NCI-H2227 (cell line): ENCODE data around the gene FAM149B1.
A peak's percentile ranks its signal among the peaks of the same experiment; 100 is the strongest.
"Not testable (repeated sequence)": the region's sequence is repeated elsewhere in the genome, so short reads cannot be mapped to it uniquely, and the experiment has no call there.

Experiments used
- DNase-seq: peaks from one replicate; lab custom pipeline; 2025; ENCODE audit not compliant: unreplicated experiment; lab: John Stamatoyannopoulos, UW

The FAM149B1 gene

DNA sequence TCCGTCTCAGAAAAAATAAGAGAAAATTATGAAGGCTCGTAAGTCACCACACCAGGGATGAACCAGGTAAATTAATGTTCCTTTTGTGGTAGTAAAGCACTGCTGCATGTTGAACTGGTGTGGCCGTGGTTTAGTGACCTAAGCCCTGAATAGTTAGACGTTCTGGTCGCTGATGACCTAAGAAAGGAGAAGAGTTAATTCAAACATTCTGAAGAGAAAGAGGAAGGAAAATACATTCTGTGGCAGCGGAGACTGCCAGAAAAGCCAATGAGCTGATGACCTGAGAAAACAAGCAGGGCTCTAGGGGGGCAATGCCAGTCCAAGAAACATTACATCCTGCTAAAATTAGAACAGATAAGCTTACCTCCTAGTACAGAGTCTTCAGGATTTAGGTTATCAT, 61.6 kb downstream of the FAM149B1 start:
- no peak for DNase-seq

GRCh38 chr10:73232887-73233286, 65.0 kb downstream of the FAM149B1 start:
- peak; percentile 9 for DNase-seq

GRCh38 chr10:73233883-73234282, 66.0 kb downstream of the FAM149B1 start:
- DNase-seq, result no peak

- DNase-seq, result no peak
These were observed 66.8 kb downstream of the FAM149B1 start for GRCh38 chr10:73234695-73235094.

- no peak for DNase-seq
These were observed 71.2 kb downstream of the FAM149B1 start for GRCh38 chr10:73238990-73239566.

DNA sequence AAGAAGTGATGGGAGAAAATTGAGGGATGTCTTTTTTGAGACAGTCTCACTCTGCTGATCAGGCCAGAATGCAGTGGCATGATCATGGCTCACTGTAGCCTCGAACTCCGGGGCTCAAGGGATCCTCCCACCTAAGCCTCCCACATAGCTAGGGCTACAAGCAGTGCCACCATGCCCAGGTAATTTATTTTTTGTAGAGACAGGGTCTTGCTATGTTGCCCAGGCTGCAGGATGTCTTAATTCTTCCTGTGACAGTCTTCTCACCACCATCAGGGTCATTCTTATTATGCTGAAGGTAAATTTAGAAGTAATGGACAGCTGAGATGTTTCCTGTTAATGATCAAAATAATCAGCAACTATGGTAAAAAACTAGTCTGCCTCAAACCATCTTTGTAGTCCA, 72.0 kb downstream of the FAM149B1 start:
- DNase-seq, result no peak

GRCh38 chr10:73244866-73245477, 77.1 kb downstream of the FAM149B1 start:
- DNase-seq, result no peak

DNA sequence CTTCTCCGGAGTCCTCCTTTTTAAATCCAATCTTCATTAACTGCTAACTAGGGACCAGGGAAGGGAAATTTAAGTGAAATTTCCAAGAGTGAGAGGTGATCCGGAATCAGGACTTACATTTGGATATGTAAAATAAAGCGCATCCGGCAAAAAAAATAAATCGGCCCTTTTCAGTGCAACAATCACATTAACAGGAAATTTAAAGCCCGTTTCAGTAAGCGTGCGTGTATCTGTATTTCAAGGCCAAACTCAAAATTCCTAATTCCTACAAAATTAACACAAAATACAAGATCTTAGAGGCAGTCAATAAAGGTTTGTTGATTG, 78.4 kb downstream of the FAM149B1 start:
- no peak for DNase-seq

DNA sequence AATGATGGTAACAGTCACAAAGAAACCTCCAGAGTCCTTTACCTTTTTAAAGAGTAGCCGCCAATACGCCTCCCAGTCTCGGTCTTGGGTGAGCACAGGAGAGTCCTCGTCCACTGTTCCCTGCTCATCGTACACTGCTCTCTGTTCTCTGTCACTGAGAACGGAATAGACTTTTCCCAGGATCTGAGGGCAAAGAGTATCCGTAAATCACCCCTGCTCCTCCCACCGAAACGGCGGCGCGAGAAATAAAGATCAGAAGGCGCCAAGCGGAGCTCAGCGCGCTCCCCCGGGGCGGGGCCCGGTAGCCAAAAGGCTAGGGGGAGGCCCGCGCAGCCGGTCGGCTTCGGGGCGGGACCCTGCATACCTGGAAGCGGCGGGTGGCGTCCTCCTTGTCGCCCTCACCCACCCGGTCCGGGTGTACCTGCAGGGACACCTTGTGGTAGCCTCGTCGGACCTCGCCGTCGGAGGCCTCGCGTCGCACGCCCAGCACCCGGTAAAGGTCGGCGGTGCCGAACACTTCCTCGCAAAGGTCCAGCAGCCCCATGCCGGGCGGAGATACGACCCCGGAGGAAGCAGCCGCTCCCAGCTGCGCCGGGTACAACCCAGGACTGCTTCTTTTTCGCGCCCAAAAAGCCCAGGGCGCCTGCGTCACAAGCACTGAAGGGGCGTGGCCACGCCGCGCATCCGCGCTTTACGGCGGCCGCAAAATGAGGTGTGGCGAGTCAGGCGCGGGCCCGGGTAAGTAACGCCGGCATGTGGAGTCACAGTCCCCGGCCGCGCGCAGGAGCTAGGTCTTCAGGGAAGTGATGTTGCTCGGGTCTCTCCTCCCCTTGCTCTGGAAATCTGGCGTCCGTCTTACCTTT, 79.0 kb downstream of the FAM149B1 start, which contains the start of gene DNAJC9:
TSS of gene DNAJC9 (minus strand) at position 610 of the 863 bp plus-strand sequence. CDS start at position 544, 66 bp downstream.
- DNase-seq, result peak; percentile 96

GRCh38 chr10:73247509-73248258, 79.8 kb downstream of the FAM149B1 start:
- no peak for DNase-seq

- no peak for DNase-seq
These were observed 80.4 kb downstream of the FAM149B1 start for GRCh38 chr10:73248259-73248724.

DNA sequence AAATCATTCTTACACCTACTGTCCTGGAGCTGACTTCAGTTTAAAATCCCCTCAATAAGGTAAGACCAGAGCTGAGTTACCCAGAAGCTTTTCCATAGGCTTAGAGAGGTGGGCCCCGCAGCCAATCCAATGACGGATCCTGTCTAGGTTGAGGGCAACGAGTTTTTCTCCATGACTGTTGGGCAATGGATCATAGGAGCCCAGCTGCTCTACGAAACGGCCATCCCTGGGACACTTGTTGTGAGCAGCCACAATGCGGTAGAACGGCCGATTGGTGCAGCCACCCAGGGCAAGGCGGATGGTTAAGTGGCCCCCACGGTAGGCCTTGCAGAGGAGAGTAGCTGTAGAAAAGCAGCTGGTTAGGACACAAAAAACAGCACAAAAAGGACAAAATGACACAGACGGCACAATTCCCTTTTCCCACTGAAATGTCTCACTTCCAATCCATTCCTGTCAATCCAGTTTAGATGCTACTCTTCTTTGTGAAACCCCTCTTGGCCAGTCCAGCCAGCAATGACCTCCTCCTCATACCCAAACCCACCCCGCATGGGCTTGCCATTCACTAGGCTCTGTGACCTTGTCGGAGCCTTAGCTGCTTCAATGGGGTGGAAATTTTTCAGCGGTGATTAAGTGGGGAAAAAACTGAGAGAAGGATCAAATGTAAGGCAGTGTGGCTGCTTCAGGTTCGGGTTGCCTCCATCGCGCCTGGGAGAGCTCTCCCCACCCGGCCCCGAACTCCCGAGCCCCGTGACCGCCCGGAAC, 83.9 kb downstream of the FAM149B1 start:
- DNase-seq, result peak; percentile 45

GRCh38 chr10:73252445-73253224, 84.7 kb downstream of the FAM149B1 start, which contains the start of gene MRPS16:
Gene MRPS16, minus strand, starts transcription at chr10:73252644. Its CDS starts 162 bp downstream, at chr10:73252482.
- DNase-seq, result peak; percentile 92

- DNase-seq, result no peak
These were observed 85.3 kb downstream of the FAM149B1 start for GRCh38 chr10:73253225-73253555.

GRCh38 chr10:73258612-73259011, 90.7 kb downstream of the FAM149B1 start:
- not testable (repeated sequence) for DNase-seq

- DNase-seq, result no peak
These were observed 93.6 kb downstream of the FAM149B1 start for GRCh38 chr10:73261362-73261995.

- DNase-seq, result no peak
These were observed 94.3 kb downstream of the FAM149B1 start for GRCh38 chr10:73262105-73262730.

DNA sequence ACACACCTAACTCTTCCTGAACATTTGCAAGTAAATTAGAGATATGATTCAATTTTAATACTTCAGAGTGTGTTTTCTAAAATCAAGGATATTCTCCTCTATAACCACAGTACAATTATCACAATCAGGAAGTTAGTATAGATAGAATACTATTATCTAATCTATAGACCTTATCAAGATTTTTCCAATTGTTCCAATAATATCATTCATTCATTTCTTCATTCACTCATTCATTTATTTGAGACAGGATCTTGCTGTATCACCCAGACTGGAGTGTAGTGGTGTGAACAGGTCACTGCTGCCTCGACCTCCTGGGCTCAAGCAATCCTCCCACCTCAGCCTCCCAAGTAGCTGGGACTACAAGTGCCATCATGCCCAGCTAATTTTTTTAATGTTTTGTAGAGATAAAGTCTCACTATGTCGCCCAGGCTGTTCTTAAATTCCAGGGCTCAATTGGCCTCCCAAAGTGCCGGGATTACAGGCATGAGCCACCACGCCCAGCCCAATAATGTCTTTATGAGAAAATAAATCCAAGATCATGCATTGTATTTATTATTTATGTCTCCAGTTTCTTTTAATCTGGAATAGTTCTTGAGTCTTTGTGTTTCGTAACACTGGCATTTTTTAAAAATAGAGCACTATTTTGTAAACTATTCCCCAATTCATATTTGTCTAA, 95.1 kb downstream of the FAM149B1 start:
- no peak for DNase-seq
